Fibroblast of lung (primary cell): ENCODE results near the gene GREM2. TPM values are rescaled to one million over a fixed set of nuclear protein-coding genes. Genes with fewer than 3 reads are reported as not detected.

Experiments
- DNase-seq, 2 donors: peaks; one replicate each; pipeline versions ENCODE4 v3.0.0 to v3.0.0-alpha.2; 2010; ENCODE audit warnings: low read depth in 2 of 2
- H2AFZ ChIP-seq: 2 replicates; pipeline ENCODE4 v1.5.1; 2012; ENCODE audit warnings: low read length, control low read depth, inconsistent platforms
- H3K27ac ChIP-seq: 2 replicates; pipeline ENCODE4 v1.5.1; 2011; ENCODE audit warnings: low read length, control low read depth; ENCODE audit not compliant: insufficient read depth
- H3K27me3 ChIP-seq: 2 replicates; pipeline ENCODE4 v1.5.1; 2011; ENCODE audit warnings: mild to moderate bottlenecking, low read length; ENCODE audit not compliant: control insufficient read depth, insufficient read depth
- H3K36me3 ChIP-seq: 2 replicates; pipeline ENCODE4 v1.5.1; 2011; ENCODE audit warnings: low read length; ENCODE audit not compliant: control insufficient read depth, insufficient read depth
- H3K4me1 ChIP-seq: 2 replicates; pipeline ENCODE4 v1.5.1; 2011; ENCODE audit warnings: low read length; ENCODE audit not compliant: control insufficient read depth, insufficient read depth; ENCODE audit errors: extremely low read depth
- H3K4me2 ChIP-seq: 2 replicates; pipeline ENCODE4 v1.5.1; 2011; ENCODE audit warnings: low read length, control low read depth; ENCODE audit not compliant: insufficient read depth; ENCODE audit errors: extremely low read depth
- H3K4me3 ChIP-seq, 4 experiments: fragments of 200-600 bp in 1 of 4; sonication (generic) in 1 of 4; replicated peaks in 1 of 4; 2 replicates each; pipeline ENCODE4 v1.5.1; 2011 to 2016; ENCODE audit warnings: low read length in 4 of 4, low read depth in 3 of 4, mild to moderate bottlenecking in 3 of 4, control low read depth in 2 of 4, inconsistent platforms in 1 of 4, mixed read lengths in 1 of 4; ENCODE audit not compliant: insufficient read depth in 1 of 4; ENCODE audit errors: control extremely low read depth in 1 of 4
- H3K79me2 ChIP-seq: 2 replicates; pipeline ENCODE4 v1.5.1; 2012; ENCODE audit warnings: mild to moderate bottlenecking, low read length, inconsistent platforms; ENCODE audit not compliant: control insufficient read depth, insufficient read depth
- H3K9ac ChIP-seq: 2 replicates; pipeline ENCODE4 v1.5.1; 2011; ENCODE audit warnings: mild to moderate bottlenecking, low read length, control low read depth; ENCODE audit not compliant: insufficient read depth
- H3K9me3 ChIP-seq: 2 replicates; pipeline ENCODE4 v1.5.1; 2012; ENCODE audit warnings: low read depth, low read length; ENCODE audit not compliant: control insufficient read depth, insufficient read depth
- H4K20me1 ChIP-seq: 2 replicates; pipeline ENCODE4 v1.5.1; 2011; ENCODE audit warnings: low read length; ENCODE audit not compliant: control insufficient read depth, insufficient read depth; ENCODE audit errors: extremely low read depth
- EZH2 ChIP-seq: IDR thresholded peaks from 2 replicates; pipeline ENCODE4 v1.5.1; 2012; ENCODE audit warnings: low read length, control low read depth, mild to moderate bottlenecking; ENCODE audit errors: missing control alignments
- polyA plus RNA-seq, 2 donors: library from polyadenylated mRNA; depleted of rRNA in 1 of 2; stranded (reverse) in 1 of 2; unstranded in 1 of 2; fragments of >200 nt; gene quantifications; 2 replicates each; pipeline ENCODE4 v1.2.1, GENCODE V29; 2011 to 2012; ENCODE audit warnings: missing spikeins in 1 of 2
- total RNA-seq: library from RNA; depleted of rRNA; stranded (reverse); fragments of >200 nt; gene quantifications from 2 replicates; pipeline ENCODE4 v1.2.1, GENCODE V29; 2014
- TF ChIP-seq, protein P1 (sequence below), 2 donors: IDR thresholded peaks in 1 of 2; conservative IDR thresholded peaks in 1 of 2; 1 replicate in 1 of 2; 2 replicates in 1 of 2; pipeline ENCODE4 v1.5.1; 2011 to 2012; ENCODE audit warnings: low read length in 2 of 2, control low read depth in 1 of 2, inconsistent platforms in 1 of 2, low read depth in 1 of 2, mild to moderate bottlenecking in 1 of 2

Gene GREM2
- total and polyA plus RNA-seq, 2 donors (not counting 1 experiment from before 2014, with no cell fraction given): 6.9 to 21.1 TPM

GRCh38 chr1:240575981-240576662 lies 35.8 kb downstream of the GREM2 start:
- peak; percentile 64 to 67 for DNase-seq
- Histone ChIP-seq H3K79me2 (no peaks in the 10 kb centered on the region), H4K20me1 (no peaks in the 10 kb centered on the region)

DNA sequence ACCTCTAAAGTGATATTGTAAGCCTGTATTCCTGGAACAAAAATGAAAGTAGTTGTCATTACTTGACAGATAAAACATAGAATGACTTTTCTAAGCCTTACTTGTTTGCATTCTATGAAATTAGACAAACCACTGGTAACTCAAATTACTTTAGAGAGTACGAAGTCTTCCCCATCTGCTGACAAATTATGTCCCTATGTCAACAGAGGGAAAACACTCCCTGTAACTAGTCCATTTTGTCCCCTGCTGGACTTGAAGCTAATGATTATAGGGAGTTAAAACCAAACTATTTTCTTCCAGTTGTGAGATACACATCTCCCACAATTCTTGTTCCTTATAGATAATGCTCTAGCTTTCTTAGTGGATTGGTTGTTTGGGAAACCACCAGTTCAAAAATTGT lies 39.6 kb downstream of the GREM2 start:
- Histone ChIP-seq H4K20me1 (no peaks in the 10 kb centered on the region), H3K4me3 (no peak overlapping the region), H3K9ac (no peak overlapping the region), H3K79me2 (no peaks in the 10 kb centered on the region), H3K4me1 (no peaks in the 10 kb centered on the region), H2AFZ (no peak overlapping the region), H3K4me2 (no peak overlapping the region), H3K27me3 (no peaks in the 10 kb centered on the region), H3K27ac (no peak overlapping the region), H3K9me3 (no peaks in the 10 kb centered on the region), H3K36me3 (no peaks in the 10 kb centered on the region)
- DNase-seq: no peak
- no peak for TF ChIP-seq EZH2
- TF ChIP-seq, protein P1, sequence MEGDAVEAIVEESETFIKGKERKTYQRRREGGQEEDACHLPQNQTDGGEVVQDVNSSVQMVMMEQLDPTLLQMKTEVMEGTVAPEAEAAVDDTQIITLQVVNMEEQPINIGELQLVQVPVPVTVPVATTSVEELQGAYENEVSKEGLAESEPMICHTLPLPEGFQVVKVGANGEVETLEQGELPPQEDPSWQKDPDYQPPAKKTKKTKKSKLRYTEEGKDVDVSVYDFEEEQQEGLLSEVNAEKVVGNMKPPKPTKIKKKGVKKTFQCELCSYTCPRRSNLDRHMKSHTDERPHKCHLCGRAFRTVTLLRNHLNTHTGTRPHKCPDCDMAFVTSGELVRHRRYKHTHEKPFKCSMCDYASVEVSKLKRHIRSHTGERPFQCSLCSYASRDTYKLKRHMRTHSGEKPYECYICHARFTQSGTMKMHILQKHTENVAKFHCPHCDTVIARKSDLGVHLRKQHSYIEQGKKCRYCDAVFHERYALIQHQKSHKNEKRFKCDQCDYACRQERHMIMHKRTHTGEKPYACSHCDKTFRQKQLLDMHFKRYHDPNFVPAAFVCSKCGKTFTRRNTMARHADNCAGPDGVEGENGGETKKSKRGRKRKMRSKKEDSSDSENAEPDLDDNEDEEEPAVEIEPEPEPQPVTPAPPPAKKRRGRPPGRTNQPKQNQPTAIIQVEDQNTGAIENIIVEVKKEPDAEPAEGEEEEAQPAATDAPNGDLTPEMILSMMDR (conservative IDR thresholded peaks at IDR 0.05 in 1 of 2, IDR thresholded peaks at IDR 0.05 in 1 of 2; ENCODE audit: low read depth in 1 of 2, low read length in 2 of 2): no peak

More at GRCh38 chr1:240575981-240576662, 35.8 kb downstream of the GREM2 start:
- Histone ChIP-seq H3K4me1 (no peaks in the 10 kb centered on the region), H3K36me3 (no peaks in the 10 kb centered on the region), H3K4me2 (peak overlapping the region; percentile 26), H3K27me3 (no peaks in the 10 kb centered on the region), H3K9ac (no peak overlapping the region), H3K9me3 (no peaks in the 10 kb centered on the region), H3K4me3 (peak overlapping the region; percentile 4 to 57 (median 26)), H3K27ac (peak overlapping the region; percentile 18), H2AFZ (peak overlapping the region; percentile 13)
- no peak for TF ChIP-seq EZH2
- TF ChIP-seq, protein P1 (conservative IDR thresholded peaks at IDR 0.05 in 1 of 2, IDR thresholded peaks at IDR 0.05 in 1 of 2; ENCODE audit: low read depth in 1 of 2, low read length in 2 of 2): no peak

DNA sequence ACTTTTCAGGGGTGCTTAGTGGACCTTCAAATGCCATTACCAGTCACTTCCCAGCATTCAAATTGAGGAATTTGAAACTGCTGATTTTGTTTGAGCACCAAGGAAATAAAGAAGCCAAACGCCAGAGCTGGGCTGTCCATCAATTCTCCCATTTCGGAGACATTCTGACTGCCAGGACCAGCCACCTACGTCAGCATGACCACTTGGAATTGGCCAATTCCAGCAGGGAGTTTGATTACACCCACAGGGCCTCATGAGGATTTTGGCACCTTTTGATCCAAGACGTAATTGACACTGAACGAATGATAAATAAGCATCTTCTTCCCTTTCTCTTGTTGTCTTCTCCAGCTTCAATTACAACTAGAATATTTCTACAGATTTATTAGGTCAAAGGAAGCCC lies 40.2 kb downstream of the GREM2 start:
- H3K9ac ChIP-seq: no peak overlapping the region
- TF ChIP-seq, protein P1 (conservative IDR thresholded peaks at IDR 0.05 in 1 of 2, IDR thresholded peaks at IDR 0.05 in 1 of 2; ENCODE audit: low read depth in 1 of 2, low read length in 2 of 2): no peak
- TF ChIP-seq EZH2: no peak
- no peak overlapping the region for H3K27ac ChIP-seq
- no peak overlapping the region for H3K4me3 ChIP-seq
- H2AFZ ChIP-seq: no peak overlapping the region
- no peaks in the 10 kb centered on the region for H3K79me2 ChIP-seq
- no peaks in the 10 kb centered on the region for H3K27me3 ChIP-seq
- no peaks in the 10 kb centered on the region for H3K4me1 ChIP-seq
- H3K4me2 ChIP-seq: no peak overlapping the region
- no peaks in the 10 kb centered on the region for H3K9me3 ChIP-seq
- DNase-seq: no peak
- H4K20me1 ChIP-seq: no peaks in the 10 kb centered on the region
- H3K36me3 ChIP-seq: no peaks in the 10 kb centered on the region
